MM.1S (cell line): ENCODE results near the gene KANSL3.

Experiments used
- DNase-seq: peaks from one replicate; pipeline ENCODE4 v3.0.0-alpha.2; 2015
- H2AFZ ChIP-seq: fragments of 300-600 bp; sonication (generic); 2 replicates; pipeline ENCODE4 v1.6.0; 2016; ENCODE audit warnings: antibody characterized with exemption, low read length
- H3F3A ChIP-seq: fragments of 300-600 bp; sonication (generic); 2 replicates; pipeline ENCODE4 v1.6.1; 2016; ENCODE audit warnings: mild to moderate bottlenecking, antibody characterized with exemption, low read length, moderate library complexity, mixed read lengths; ENCODE audit not compliant: insufficient read depth
- H3K27ac ChIP-seq: fragments of 300-600 bp; sonication (generic); 2 replicates; pipeline ENCODE4 v1.5.1; 2016; ENCODE audit warnings: mild to moderate bottlenecking, low read length
- H3K27me3 ChIP-seq: fragments of 300-600 bp; sonication (generic); replicated peaks from 2 replicates; pipeline ENCODE4 v1.6.0; 2016; ENCODE audit warnings: low read length; ENCODE audit not compliant: insufficient read depth
- H3K36me3 ChIP-seq: fragments of 300-600 bp; sonication (generic); replicated peaks from 2 replicates; pipeline ENCODE4 v1.6.1; 2016; ENCODE audit warnings: mild to moderate bottlenecking, low read length, mixed read lengths; ENCODE audit not compliant: insufficient read depth
- H3K4me1 ChIP-seq: fragments of 300-600 bp; sonication (generic); 2 replicates; pipeline ENCODE4 v1.6.1; 2016; ENCODE audit warnings: low read length, mixed read lengths
- H3K4me2 ChIP-seq: fragments of 300-600 bp; sonication (generic); 2 replicates; pipeline ENCODE4 v1.6.0; 2016; ENCODE audit warnings: low read depth, low read length
- H3K4me3 ChIP-seq: fragments of 300-600 bp; sonication (generic); 2 replicates; pipeline ENCODE4 v1.5.1; 2016; ENCODE audit warnings: low read length, mixed read lengths
- H3K79me2 ChIP-seq: fragments of 300-600 bp; sonication (generic); 2 replicates; pipeline ENCODE4 v1.6.1; 2016; ENCODE audit warnings: mixed run types, low read length, mixed read lengths
- H3K9ac ChIP-seq: fragments of 300-600 bp; sonication (generic); 2 replicates; pipeline ENCODE4 v1.6.1; 2016; ENCODE audit warnings: low read length, mixed read lengths
- H3K9me2 ChIP-seq: fragments of 300-600 bp; sonication (generic); replicated peaks from 2 replicates; pipeline ENCODE4 v1.6.1; 2016; ENCODE audit warnings: mild to moderate bottlenecking, low read length, mixed read lengths; ENCODE audit not compliant: insufficient read depth
- H3K9me3 ChIP-seq: fragments of 300-600 bp; sonication (generic); replicated peaks from 2 replicates; pipeline ENCODE4 v1.6.1; 2016; ENCODE audit warnings: mild to moderate bottlenecking, low read length, mixed read lengths; ENCODE audit not compliant: insufficient read depth
- H4K20me1 ChIP-seq: fragments of 300-600 bp; sonication (generic); 2 replicates; pipeline ENCODE4 v1.6.1; 2016; ENCODE audit warnings: mild to moderate bottlenecking, low read length, moderate library complexity, mixed read lengths; ENCODE audit not compliant: insufficient read depth
- EZH2 ChIP-seq: fragments of 300-600 bp; sonication (generic); optimal IDR thresholded peaks from 2 replicates; pipeline ENCODE3; 2017; ENCODE audit warnings: low read depth, mild to moderate bottlenecking, antibody characterized with exemption, low read length, mixed read lengths
- EZH2phosphoT487 ChIP-seq: fragments of 300-600 bp; sonication (generic); IDR thresholded peaks from 2 replicates; pipeline ENCODE4 v1.6.1; 2018; ENCODE audit warnings: antibody characterized with exemption, low read length
- TF ChIP-seq, protein P1 (sequence below): fragments of 300-600 bp; sonication (generic); IDR thresholded peaks from 2 replicates; pipeline ENCODE4 v1.5.1; 2016; ENCODE audit warnings: antibody characterized with exemption, low read length, mixed read lengths

The KANSL3 gene

DNA sequence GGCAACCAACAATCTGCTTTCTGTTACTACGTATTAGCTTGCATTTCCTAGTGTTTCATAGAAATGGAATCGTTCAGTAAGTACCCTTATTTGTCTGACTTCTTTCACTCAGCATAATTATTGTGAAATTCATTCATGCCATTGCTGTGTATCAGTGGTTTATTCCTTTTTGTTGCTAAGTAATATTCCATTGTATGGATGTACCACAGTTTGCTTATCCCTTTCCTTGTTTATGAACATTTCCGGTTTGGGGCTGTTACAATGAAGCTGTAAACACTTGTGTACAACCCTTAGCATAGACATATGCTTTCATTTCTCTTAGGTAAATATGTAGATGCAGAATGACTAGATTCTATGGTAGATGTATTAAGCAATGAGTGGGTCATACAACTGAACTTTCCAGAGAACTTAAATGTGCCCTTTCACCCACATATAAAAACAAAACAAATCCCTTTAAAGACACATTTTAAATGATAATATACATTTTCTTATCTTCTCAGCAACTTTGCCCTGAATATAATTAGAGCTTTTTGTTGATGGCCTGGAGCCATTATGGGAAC is 26.3 kb upstream of the KANSL3 start:
- no peaks in the 10 kb centered on the region for H3F3A ChIP-seq
- DNase-seq = no peak
- no peak overlapping the region for H3K4me3 ChIP-seq
- no peak overlapping the region for H2AFZ ChIP-seq
- no peaks in the 10 kb centered on the region for H3K4me1 ChIP-seq
- no peak overlapping the region for H3K27ac ChIP-seq
- no peaks in the 10 kb centered on the region for H4K20me1 ChIP-seq
- H3K79me2 ChIP-seq = no peaks in the 10 kb centered on the region
- H3K36me3 ChIP-seq = no peaks in the 10 kb centered on the region
- no peaks in the 10 kb centered on the region for H3K27me3 ChIP-seq
- H3K9me2 ChIP-seq = no peaks in the 10 kb centered on the region
- no peaks in the 10 kb centered on the region for H3K9me3 ChIP-seq
- TF ChIP-seq, protein P1, sequence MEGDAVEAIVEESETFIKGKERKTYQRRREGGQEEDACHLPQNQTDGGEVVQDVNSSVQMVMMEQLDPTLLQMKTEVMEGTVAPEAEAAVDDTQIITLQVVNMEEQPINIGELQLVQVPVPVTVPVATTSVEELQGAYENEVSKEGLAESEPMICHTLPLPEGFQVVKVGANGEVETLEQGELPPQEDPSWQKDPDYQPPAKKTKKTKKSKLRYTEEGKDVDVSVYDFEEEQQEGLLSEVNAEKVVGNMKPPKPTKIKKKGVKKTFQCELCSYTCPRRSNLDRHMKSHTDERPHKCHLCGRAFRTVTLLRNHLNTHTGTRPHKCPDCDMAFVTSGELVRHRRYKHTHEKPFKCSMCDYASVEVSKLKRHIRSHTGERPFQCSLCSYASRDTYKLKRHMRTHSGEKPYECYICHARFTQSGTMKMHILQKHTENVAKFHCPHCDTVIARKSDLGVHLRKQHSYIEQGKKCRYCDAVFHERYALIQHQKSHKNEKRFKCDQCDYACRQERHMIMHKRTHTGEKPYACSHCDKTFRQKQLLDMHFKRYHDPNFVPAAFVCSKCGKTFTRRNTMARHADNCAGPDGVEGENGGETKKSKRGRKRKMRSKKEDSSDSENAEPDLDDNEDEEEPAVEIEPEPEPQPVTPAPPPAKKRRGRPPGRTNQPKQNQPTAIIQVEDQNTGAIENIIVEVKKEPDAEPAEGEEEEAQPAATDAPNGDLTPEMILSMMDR = no peak
- TF ChIP-seq EZH2phosphoT487 (no peak), EZH2 (no peak)
- no peak overlapping the region for H3K4me2 ChIP-seq
- no peak overlapping the region for H3K9ac ChIP-seq

DNA sequence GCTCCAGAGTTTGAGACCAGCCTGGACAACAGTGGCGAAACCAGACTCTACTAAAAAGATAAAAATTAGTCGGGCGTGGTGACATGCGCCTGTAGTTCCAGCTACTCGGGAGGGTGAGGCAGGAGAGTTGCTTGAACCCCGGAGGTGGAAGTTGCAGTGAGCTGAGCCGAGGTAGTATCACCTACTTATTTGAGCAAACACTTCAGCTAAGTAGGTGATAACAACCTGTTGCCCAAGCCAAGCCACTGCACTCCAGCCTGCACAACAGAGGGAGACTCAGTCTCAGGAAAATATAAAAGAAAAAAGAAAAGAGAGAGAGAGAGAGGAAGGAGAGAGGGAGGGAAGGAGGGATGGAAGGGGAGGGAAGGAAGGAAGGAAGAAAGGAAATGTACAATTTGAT is 25.7 kb upstream of the KANSL3 start:
- Histone ChIP-seq H3K4me3 (no peak overlapping the region), H3K4me2 (no peak overlapping the region), H3K27me3 (no peaks in the 10 kb centered on the region), H2AFZ (no peak overlapping the region), H3K9ac (no peak overlapping the region), H3K9me3 (no peaks in the 10 kb centered on the region), H3F3A (no peaks in the 10 kb centered on the region), H3K36me3 (no peaks in the 10 kb centered on the region), H4K20me1 (no peaks in the 10 kb centered on the region), H3K27ac (no peak overlapping the region), H3K4me1 (no peaks in the 10 kb centered on the region), H3K79me2 (no peaks in the 10 kb centered on the region), H3K9me2 (no peaks in the 10 kb centered on the region)
- no peak for DNase-seq
- TF ChIP-seq EZH2phosphoT487 = no peak
- TF ChIP-seq, protein P1 = no peak
- no peak for TF ChIP-seq EZH2

DNA sequence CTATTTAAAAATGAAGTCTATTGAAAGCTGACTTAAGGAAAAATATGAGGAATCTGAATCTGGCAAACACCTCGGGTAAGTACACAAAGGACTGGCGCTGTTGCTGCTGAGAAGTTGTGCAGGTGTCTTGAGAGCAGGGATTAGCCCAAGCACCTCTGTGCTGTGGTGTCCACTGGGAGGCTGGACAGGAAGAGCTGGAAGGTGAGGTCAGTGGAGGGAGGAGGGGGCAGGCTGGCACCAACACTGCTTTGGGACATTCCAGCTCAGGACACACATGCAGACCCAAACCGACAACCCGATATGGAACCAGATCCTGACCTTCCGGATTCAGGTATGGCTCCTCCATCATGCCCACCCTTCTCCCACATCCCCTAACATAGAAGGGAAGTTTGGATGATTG is 25.1 kb upstream of the KANSL3 start:
- H3K27me3 ChIP-seq = no peaks in the 10 kb centered on the region

More for the DNA sequence above, 25.1 kb upstream of the KANSL3 start:
- no peaks in the 10 kb centered on the region for H3K36me3 ChIP-seq
- no peak for TF ChIP-seq EZH2phosphoT487
- TF ChIP-seq EZH2 = no peak
- TF ChIP-seq, protein P1 = no peak
- H3K9ac ChIP-seq = no peak overlapping the region
- H3K4me3 ChIP-seq = no peak overlapping the region
- no peak overlapping the region for H3K27ac ChIP-seq
- no peak for DNase-seq
- H3K4me1 ChIP-seq = no peaks in the 10 kb centered on the region
- no peaks in the 10 kb centered on the region for H3K9me3 ChIP-seq
- H3K9me2 ChIP-seq = no peaks in the 10 kb centered on the region
- H2AFZ ChIP-seq = no peak overlapping the region
- H3K4me2 ChIP-seq = no peak overlapping the region
- no peaks in the 10 kb centered on the region for H3F3A ChIP-seq
- no peaks in the 10 kb centered on the region for H3K79me2 ChIP-seq
- H4K20me1 ChIP-seq = no peaks in the 10 kb centered on the region
